H54 (cell line): Measurements from ENCODE around the gene OR10A6.

Experiments used
- DNase-seq: peaks from one replicate; pipeline ENCODE4 v3.0.0; 2011; ENCODE audit warnings: low spot score, mixed read lengths; ENCODE audit not compliant: insufficient read length
- FAIRE-seq: peaks from 3 replicates; lab custom pipeline; 2011; peaks lifted over from hg19 to GRCh38; lab: Jason Lieb, UNC
- POLR2A ChIP-seq: IDR thresholded peaks from 2 replicates; pipeline ENCODE4 v1.6.1; 2011; ENCODE audit warnings: low read depth, mild to moderate bottlenecking, low read length

OR10A6 gene

DNA sequence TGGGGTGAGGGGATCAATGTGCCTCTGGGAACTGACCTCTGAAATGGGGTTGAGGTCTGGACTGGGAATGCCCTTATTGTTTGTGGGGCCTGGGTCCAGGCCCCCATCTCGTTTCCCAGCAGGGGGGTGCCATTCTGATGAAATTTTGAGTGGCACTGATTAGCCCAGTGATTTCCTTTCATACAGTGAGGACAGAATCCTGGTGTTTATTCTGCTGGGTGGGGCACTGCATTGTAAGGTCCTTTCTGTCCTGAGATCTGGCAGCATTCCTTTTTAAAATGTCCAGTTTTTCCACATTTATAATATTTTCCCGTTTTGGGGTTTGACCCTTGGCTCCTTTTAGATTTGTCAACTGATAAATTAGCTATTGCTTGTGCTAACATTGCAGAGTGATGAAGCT, 27.1 kb downstream of the OR10A6 start:
- no peak for TF ChIP-seq POLR2A
- FAIRE-seq (no peak), DNase-seq (no peak)

- FAIRE-seq, result no peak
- no peak for TF ChIP-seq POLR2A
- DNase-seq, result no peak
Measured at GRCh38 chr11:7901319-7901854, 29.7 kb downstream of the OR10A6 start.

GRCh38 chr11:7900686-7901085, 30.4 kb downstream of the OR10A6 start:
- FAIRE-seq, result no peak
- no peak for TF ChIP-seq POLR2A
- DNase-seq, result no peak

DNA sequence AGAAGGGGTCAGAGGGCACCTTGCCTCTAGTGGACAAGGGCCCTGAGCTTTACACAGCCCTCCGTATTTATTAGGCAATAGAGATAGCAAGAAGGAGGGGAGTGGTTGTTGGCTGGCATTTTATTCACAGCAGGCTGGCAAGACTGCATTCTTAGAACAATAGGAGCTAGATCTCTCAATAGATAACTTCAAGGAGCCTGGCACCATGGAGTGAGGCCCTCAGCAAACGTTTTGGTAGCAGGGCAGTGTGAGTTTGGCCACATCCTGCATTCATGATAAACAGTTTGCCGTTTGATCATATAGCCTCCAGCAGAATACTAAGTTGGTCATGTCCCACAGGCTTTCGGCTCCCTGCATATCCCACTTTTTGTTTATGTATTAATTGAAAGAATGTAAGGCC, 31.6 kb downstream of the OR10A6 start:
- FAIRE-seq, result no peak
- no peak for TF ChIP-seq POLR2A

GRCh38 chr11:7898666-7899283, 32.3 kb downstream of the OR10A6 start:
- DNase-seq (no peak), FAIRE-seq (no peak)
- TF ChIP-seq POLR2A, result no peak

More for the DNA sequence above, 31.6 kb downstream of the OR10A6 start:
- DNase-seq, result no peak

- no peak for DNase-seq
- TF ChIP-seq POLR2A, result no peak
- no peak for FAIRE-seq
Measured at GRCh38 chr11:7896009-7896785, 34.9 kb downstream of the OR10A6 start.

DNA sequence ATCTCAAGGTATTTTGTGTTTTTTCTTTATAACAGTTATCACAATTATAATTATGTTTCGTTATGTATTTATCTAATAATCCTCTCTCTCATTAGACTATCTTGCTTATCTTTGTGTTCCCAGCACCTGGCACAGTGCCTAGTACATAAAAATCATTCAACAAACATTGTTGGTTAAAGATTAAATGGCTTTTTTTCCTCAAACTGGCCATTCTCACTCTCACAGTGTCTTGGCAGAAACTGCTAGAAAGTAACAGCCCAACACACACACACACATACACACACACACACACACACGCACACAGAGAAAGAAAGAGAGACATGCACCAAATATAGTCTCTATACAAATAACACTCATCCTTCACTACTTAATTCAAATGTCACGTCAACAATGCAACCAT, 36.8 kb downstream of the OR10A6 start:
- DNase-seq (no peak), FAIRE-seq (no peak)
- no peak for TF ChIP-seq POLR2A

GRCh38 chr11:7893796-7894195, 37.3 kb downstream of the OR10A6 start:
- no peak for DNase-seq
- FAIRE-seq, result no peak
- TF ChIP-seq POLR2A, result no peak

DNA sequence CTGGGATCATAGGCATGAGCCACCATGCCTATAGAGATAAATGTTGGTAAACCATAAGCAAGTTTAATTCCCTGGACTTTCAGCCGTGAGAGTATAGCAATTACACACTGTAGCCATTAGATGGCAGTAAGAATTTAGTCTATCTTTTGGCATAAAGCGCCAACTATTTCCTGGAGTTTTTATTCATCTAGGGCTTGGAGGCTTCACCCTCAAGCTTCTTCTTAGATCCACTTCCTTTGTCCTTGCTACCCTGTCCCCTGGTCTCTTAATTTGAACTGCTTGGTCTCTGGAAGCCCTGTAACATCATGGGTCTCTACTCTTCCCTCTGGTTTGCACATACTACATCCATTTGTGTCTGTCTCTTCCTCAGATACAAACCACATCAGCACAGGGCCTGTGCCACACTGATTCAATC, 38.2 kb downstream of the OR10A6 start:
- TF ChIP-seq POLR2A, result no peak
- FAIRE-seq, result peak; percentile 96
- peak; percentile 39 for DNase-seq

DNA sequence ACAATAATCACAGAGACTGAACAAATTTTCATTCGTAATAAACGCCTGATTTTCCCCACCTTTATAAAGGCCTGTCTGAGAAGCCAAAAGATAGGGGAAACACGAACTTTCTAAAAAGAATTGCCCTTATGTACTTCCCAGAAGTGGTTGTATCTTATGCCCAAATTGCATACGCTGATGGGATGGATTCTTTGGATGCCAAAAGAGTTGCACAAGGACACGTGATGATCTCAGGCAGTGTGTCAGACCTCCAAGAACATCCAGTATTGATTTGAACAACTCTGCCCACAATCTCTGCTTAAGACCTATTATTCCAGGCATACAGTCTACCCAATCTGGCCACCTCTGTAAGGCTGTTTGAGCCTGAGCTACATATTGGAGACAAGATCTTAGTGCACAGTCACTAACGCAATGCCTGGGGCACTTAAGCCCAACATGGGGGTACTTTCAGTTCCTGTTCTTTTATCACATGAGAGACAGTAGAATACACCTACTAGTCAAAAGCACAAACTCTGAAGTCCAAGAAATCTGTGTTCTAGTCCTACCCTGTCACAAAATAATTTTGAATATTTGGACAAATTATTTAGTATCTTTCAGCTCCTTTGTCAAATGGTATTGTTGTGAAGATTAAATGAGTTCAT, 38.9 kb downstream of the OR10A6 start:
- FAIRE-seq (peak; percentile 95), DNase-seq (peak; percentile 23)
- no peak for TF ChIP-seq POLR2A

- no peak for TF ChIP-seq POLR2A
- DNase-seq, result no peak
- FAIRE-seq, result no peak
Measured at GRCh38 chr11:7890417-7891172, 40.5 kb downstream of the OR10A6 start.

GRCh38 chr11:7889985-7890384, 41.1 kb downstream of the OR10A6 start:
- TF ChIP-seq POLR2A, result no peak
- DNase-seq, result no peak
- FAIRE-seq, result no peak

DNA sequence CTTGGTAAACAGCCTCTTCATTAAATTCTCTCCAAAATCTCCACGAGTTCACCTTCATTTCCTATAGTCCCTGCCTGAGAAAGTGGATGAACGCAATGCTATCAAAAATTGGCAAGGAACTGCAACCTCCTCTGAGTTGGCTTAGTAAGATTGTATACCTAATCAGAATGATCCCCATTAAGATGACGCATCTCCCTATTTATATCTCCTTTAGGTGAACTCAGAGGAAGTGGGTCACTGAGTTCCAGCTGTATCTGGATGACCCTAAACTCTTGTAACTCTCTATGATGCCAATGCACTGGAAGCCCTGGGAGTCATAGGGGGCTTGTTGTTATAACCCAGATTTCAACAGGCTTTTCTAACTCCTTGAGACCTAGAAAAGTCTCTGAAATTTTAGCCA, 48.2 kb downstream of the OR10A6 start:
- TF ChIP-seq POLR2A, result no peak
- no peak for DNase-seq
- no peak for FAIRE-seq
